ENCODE data around the gene CEP112. TPM values are rescaled to one million over a fixed set of nuclear protein-coding genes. Genes with fewer than 3 reads are reported as not detected.

The CEP112 gene
- total RNA-seq, 1 donor from 2014 or later, result 13.9 TPM

DNA sequence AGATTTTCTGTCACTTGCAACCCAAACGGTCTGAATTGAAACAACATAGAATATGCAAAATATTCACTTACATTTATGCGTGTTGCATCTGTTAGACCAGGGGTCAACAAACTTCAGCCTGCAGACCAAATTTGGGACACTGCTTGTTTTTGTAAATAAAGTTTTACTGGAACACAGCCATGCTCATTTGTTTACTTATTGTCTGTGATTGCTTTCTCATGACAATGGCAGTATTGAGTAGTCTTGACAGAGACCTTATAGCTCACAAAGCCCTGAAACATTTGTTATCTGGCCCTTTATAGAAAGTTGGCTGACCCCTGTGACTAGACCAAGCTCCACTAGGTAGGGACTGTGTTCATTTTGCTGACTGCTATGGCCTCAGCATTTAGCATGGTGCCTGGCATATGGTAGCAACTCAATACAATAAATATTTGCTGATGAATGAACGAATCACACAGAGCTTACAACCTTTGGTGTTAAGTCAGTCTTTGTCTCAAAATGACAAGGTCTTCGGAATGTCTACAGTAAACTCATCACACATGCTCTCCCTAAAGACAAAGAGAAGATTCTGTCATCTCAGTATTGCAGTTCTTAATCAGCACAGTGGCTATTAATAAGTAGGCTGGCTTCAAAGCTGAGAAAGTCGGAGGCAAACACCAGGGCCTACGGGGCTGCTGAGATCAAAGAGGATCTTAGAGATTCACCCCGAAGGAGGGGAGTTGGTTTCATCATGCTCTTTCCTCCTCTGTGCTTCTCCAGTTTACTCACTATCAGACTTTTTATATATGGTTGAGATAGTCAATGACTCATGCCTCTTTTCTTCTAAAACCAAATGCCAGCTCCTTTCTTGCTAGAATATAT is 535.3 kb downstream of the CEP112 start:
- Mint-ChIP-seq H3K4me3 (ENCODE audit: unreplicated experiment) (no peak overlapping the region), H3K9me3 (ENCODE audit: unreplicated experiment) (peaks cover 3% of the 10 kb centered on the region), H3K27me3 (ENCODE audit: low read depth, unreplicated experiment) (no peaks in the 10 kb centered on the region), H3K4me1 (ENCODE audit: low read depth, unreplicated experiment) (peaks cover 11% of the 10 kb centered on the region), H3K27ac (ENCODE audit: unreplicated experiment) (peak overlapping the region; percentile 29), H3K36me3 (ENCODE audit: low read depth, unreplicated experiment) (peaks cover 2% of the 10 kb centered on the region)
- Histone ChIP-seq H3K79me2 (ENCODE audit: insufficient read depth, low read length) (no peaks in the 10 kb centered on the region), H4K20me1 (ENCODE audit: insufficient read depth, low read length) (no peaks in the 10 kb centered on the region), H3K4me2 (ENCODE audit: low read length) (no peak overlapping the region), H3K9ac (ENCODE audit: low read length) (no peak overlapping the region), H3K36me3 (ENCODE audit: insufficient read depth, low read length) (no peaks in the 10 kb centered on the region), H3K27me3 (ENCODE audit: insufficient read depth, low read length) (no peaks in the 10 kb centered on the region), H3K4me1 (ENCODE audit: insufficient read depth, low read length) (no peaks in the 10 kb centered on the region), H2AFZ (ENCODE audit: low read depth, low read length) (no peak overlapping the region), H3K27ac (ENCODE audit: low read depth, low read length) (no peak overlapping the region), H3K4me3 (ENCODE audit: insufficient read depth, low read depth, low read length) (no peak overlapping the region), H3K9me3 (ENCODE audit: insufficient read depth, low read depth, low read length) (no peaks in the 10 kb centered on the region)
- FAIRE-seq (peak; percentile 37), DNase-seq (ENCODE audit: low read depth) (no peak)
- no peak for TF ChIP-seq EZH2 (IDR thresholded peaks at IDR 0.05; ENCODE audit: insufficient read depth, low read length)
- TF ChIP-seq, protein P1, sequence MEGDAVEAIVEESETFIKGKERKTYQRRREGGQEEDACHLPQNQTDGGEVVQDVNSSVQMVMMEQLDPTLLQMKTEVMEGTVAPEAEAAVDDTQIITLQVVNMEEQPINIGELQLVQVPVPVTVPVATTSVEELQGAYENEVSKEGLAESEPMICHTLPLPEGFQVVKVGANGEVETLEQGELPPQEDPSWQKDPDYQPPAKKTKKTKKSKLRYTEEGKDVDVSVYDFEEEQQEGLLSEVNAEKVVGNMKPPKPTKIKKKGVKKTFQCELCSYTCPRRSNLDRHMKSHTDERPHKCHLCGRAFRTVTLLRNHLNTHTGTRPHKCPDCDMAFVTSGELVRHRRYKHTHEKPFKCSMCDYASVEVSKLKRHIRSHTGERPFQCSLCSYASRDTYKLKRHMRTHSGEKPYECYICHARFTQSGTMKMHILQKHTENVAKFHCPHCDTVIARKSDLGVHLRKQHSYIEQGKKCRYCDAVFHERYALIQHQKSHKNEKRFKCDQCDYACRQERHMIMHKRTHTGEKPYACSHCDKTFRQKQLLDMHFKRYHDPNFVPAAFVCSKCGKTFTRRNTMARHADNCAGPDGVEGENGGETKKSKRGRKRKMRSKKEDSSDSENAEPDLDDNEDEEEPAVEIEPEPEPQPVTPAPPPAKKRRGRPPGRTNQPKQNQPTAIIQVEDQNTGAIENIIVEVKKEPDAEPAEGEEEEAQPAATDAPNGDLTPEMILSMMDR (IDR thresholded peaks at IDR 0.05; ENCODE audit: insufficient read depth, low read depth, low read length), result no peak

DNA sequence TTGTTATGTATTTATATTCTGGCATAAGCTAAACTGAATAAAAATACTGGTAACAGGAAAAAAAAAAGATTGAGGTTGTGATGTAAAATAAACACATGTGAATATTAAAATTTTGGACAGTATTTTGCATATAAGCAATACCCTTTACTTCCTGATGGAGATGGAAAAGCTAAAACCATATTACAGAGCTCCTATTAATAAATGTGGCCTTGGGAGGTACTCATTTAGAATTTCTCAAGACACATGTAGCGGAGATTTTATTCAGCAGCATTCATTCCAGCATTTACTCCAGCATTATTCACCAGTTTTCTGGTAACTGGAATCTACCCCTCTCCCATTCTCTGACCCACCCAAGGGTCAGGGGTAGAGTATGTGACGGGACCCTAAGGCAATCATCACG is 536.2 kb downstream of the CEP112 start:
- H3K9me3 ChIP-seq (ENCODE audit: insufficient read depth, low read depth, low read length), result no peaks in the 10 kb centered on the region
- H3K4me3 ChIP-seq (ENCODE audit: insufficient read depth, low read depth, low read length), result no peak overlapping the region
- no peak for DNase-seq (ENCODE audit: low read depth)
- Mint-ChIP-seq H3K36me3 (ENCODE audit: low read depth, unreplicated experiment) (no peaks in the 10 kb centered on the region), H3K9me3 (ENCODE audit: unreplicated experiment) (peaks cover 3% of the 10 kb centered on the region), H3K27ac (ENCODE audit: unreplicated experiment) (no peak overlapping the region), H3K27me3 (ENCODE audit: low read depth, unreplicated experiment) (no peaks in the 10 kb centered on the region), H3K4me1 (ENCODE audit: low read depth, unreplicated experiment) (peaks cover 7% of the 10 kb centered on the region), H3K4me3 (ENCODE audit: unreplicated experiment) (no peak overlapping the region)
- no peak overlapping the region for H3K27ac ChIP-seq (ENCODE audit: low read depth, low read length)
- no peak overlapping the region for H2AFZ ChIP-seq (ENCODE audit: low read depth, low read length)
- H3K36me3 ChIP-seq (ENCODE audit: insufficient read depth, low read length), result no peaks in the 10 kb centered on the region
- no peaks in the 10 kb centered on the region for H3K4me1 ChIP-seq (ENCODE audit: insufficient read depth, low read length)
- peak; percentile 63 for FAIRE-seq
- H3K27me3 ChIP-seq (ENCODE audit: insufficient read depth, low read length), result no peaks in the 10 kb centered on the region
- TF ChIP-seq EZH2 (IDR thresholded peaks at IDR 0.05; ENCODE audit: insufficient read depth, low read length), result no peak
- TF ChIP-seq, protein P1 (IDR thresholded peaks at IDR 0.05; ENCODE audit: insufficient read depth, low read depth, low read length), result no peak
- H4K20me1 ChIP-seq (ENCODE audit: insufficient read depth, low read length), result no peaks in the 10 kb centered on the region
- no peak overlapping the region for H3K9ac ChIP-seq (ENCODE audit: low read length)
- no peaks in the 10 kb centered on the region for H3K79me2 ChIP-seq (ENCODE audit: insufficient read depth, low read length)
- no peak overlapping the region for H3K4me2 ChIP-seq (ENCODE audit: low read length)

DNA sequence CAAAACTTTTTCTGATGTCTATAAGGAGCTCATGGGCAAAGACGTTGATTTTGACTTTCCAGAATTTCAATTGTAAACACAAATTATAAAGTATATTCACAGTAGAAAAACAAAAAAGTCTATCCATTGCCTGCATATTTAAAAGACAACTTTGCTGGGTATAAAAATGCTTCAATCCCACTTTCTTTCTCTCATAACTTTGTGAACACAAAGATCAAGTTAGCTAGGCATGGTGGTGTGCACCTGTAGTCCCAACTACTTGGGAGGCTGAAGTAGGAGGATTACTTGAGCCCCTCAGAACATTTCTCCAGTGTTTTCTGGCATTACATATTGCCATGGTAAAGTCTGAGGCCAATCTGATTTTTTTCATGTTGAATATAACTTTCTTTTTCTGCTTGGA is 547.4 kb downstream of the CEP112 start:
- H3K36me3 ChIP-seq (ENCODE audit: insufficient read depth, low read length), result no peaks in the 10 kb centered on the region
- H3K4me1 Mint-ChIP-seq (ENCODE audit: low read depth, unreplicated experiment), result no peaks in the 10 kb centered on the region
- H3K27me3 Mint-ChIP-seq (ENCODE audit: low read depth, unreplicated experiment), result no peaks in the 10 kb centered on the region
- peaks cover 22% of the 10 kb centered on the region for H3K9me3 Mint-ChIP-seq (ENCODE audit: unreplicated experiment)
- no peak overlapping the region for H3K4me3 Mint-ChIP-seq (ENCODE audit: unreplicated experiment)
- no peak overlapping the region for H2AFZ ChIP-seq (ENCODE audit: low read depth, low read length)
- DNase-seq (ENCODE audit: low read depth), result no peak
- no peak overlapping the region for H3K27ac ChIP-seq (ENCODE audit: low read depth, low read length)
- peaks cover 13% of the 10 kb centered on the region for H3K36me3 Mint-ChIP-seq (ENCODE audit: low read depth, unreplicated experiment)
- H3K4me1 ChIP-seq (ENCODE audit: insufficient read depth, low read length), result no peaks in the 10 kb centered on the region
- H3K4me3 ChIP-seq (ENCODE audit: insufficient read depth, low read depth, low read length), result no peak overlapping the region
- H3K79me2 ChIP-seq (ENCODE audit: insufficient read depth, low read length), result no peaks in the 10 kb centered on the region
- TF ChIP-seq, protein P1 (IDR thresholded peaks at IDR 0.05; ENCODE audit: insufficient read depth, low read depth, low read length), result no peak
- no peak for TF ChIP-seq EZH2 (IDR thresholded peaks at IDR 0.05; ENCODE audit: insufficient read depth, low read length)
- no peaks in the 10 kb centered on the region for H3K27me3 ChIP-seq (ENCODE audit: insufficient read depth, low read length)
- no peak overlapping the region for H3K27ac Mint-ChIP-seq (ENCODE audit: unreplicated experiment)
- H3K4me2 ChIP-seq (ENCODE audit: low read length), result no peak overlapping the region
- FAIRE-seq, result no peak
- no peaks in the 10 kb centered on the region for H4K20me1 ChIP-seq (ENCODE audit: insufficient read depth, low read length)
- H3K9ac ChIP-seq (ENCODE audit: low read length), result no peak overlapping the region
- peaks cover 6% of the 10 kb centered on the region for H3K9me3 ChIP-seq (ENCODE audit: insufficient read depth, low read depth, low read length)

All from astrocyte (in vitro differentiated cells and primary cell).